Breast epithelium (tissue), 3 donors: Measurements from ENCODE around the gene C1orf210.

Experiments
- POLR2A ChIP-seq: fragments of 450-650 bp; IDR thresholded peaks from one replicate; pipeline ENCODE4 v1.6.1; 2016; ENCODE audit warnings: antibody characterized with exemption, mild to moderate bottlenecking, moderate library complexity
- POLR2AphosphoS5 ChIP-seq, 3 donors: sonication (generic); formaldehyde crosslinking; IDR thresholded peaks; one replicate each; pipeline ENCODE4 v1.6.1; 2017; ENCODE audit warnings: antibody characterized with exemption in 3 of 3
- TF ChIP-seq, protein P1 (sequence below), 3 donors: fragments of 450-650 bp; IDR thresholded peaks; one replicate each; pipeline ENCODE4 v1.5.1; 2016 to 2017; ENCODE audit warnings: antibody characterized with exemption in 3 of 3, mild to moderate bottlenecking in 3 of 3, moderate library complexity in 3 of 3

DNA sequence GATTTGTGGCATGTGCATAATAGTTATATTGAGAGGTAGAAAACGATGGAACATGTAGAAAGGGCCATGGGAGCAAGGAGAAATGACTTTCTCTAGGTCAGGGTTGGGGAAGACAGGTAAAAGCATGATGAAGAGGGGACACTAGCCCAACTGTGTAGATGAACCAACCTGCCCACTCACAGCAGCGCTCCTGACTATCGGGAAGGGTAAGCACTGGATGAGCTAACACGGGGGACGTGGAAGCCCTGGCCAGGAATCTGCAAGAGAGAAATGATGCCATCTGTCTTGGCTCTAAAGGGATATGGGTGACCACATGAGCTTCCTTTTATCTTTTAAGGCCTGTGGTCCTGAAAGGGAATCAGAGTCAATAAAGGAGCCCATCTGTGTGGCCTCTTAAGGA lies 51.8 kb downstream of the C1orf210 start:
- TF ChIP-seq POLR2A (no peak), POLR2AphosphoS5 (IDR thresholded peaks at IDR 0.05) (no peak)
- TF ChIP-seq, protein P1, sequence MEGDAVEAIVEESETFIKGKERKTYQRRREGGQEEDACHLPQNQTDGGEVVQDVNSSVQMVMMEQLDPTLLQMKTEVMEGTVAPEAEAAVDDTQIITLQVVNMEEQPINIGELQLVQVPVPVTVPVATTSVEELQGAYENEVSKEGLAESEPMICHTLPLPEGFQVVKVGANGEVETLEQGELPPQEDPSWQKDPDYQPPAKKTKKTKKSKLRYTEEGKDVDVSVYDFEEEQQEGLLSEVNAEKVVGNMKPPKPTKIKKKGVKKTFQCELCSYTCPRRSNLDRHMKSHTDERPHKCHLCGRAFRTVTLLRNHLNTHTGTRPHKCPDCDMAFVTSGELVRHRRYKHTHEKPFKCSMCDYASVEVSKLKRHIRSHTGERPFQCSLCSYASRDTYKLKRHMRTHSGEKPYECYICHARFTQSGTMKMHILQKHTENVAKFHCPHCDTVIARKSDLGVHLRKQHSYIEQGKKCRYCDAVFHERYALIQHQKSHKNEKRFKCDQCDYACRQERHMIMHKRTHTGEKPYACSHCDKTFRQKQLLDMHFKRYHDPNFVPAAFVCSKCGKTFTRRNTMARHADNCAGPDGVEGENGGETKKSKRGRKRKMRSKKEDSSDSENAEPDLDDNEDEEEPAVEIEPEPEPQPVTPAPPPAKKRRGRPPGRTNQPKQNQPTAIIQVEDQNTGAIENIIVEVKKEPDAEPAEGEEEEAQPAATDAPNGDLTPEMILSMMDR (IDR thresholded peaks at IDR 0.05): no peak
